Hindlimb muscle (tissue), 1 donor: Measurements from ENCODE around the gene MARCHF2. TPM values are rescaled to one million over a fixed set of nuclear protein-coding genes. Genes with fewer than 3 reads are reported as not detected.
A peak's percentile ranks its signal among the peaks of the same experiment; 100 is the strongest.
"Not testable (repeated sequence)": the region's sequence is repeated elsewhere in the genome, so short reads cannot be mapped to it uniquely, and the experiment has no call there.

ENCODE experiments used
- DNase-seq: peaks from one replicate; pipeline ENCODE4 v3.0.0-alpha.2; 2013
- polyA plus RNA-seq: library from polyadenylated mRNA; unstranded; fragments of 120-200 nt; gene quantifications from one replicate; pipeline ENCODE4 v1.2.1, GENCODE V29; 2013; ENCODE audit not compliant: insufficient read length

The MARCHF2 gene, protein sequence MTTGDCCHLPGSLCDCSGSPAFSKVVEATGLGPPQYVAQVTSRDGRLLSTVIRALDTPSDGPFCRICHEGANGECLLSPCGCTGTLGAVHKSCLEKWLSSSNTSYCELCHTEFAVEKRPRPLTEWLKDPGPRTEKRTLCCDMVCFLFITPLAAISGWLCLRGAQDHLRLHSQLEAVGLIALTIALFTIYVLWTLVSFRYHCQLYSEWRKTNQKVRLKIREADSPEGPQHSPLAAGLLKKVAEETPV
- polyA plus RNA-seq: 16.9 TPM

DNA sequence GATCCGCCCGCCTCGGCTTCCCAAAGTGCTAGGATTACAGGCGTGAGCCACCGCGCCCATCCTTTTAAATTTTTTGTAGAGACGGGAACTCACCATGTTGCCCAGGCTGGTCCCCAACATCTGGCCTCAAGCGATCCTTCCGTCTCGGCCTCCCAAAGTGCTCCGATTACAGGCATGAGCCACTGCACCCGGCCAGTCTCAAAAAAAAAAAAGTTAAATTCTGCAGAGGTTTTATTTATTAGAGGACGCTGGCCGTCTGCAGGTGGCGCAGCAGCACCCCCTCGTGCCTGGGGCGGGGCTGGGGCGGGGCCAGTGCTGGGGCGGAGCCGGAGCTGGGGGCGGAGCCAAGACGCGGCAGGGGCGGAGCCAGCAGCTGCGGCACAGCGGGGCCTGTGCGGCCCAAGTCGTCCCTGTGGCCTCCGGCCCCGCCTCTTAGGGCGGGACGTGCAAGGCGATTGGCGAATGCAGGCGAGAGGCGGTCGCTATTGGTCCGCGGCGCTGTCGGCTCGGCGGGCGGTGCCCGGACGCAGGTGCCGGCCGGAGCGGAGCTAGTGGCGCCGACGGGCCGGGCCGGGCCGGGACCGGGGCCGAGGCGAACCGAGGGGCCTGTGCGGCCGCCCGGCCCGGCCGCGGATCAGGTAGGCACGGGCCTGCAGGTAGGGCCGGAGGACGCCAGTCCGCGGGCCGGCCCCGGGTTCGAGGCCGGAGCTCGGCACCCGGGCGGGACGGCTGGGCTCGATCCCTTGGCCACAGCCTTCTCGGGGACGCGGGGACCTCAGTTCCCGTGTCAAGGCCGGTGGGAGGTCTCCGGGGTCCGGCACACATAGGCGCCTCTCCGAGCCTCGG lies at the start of gene MARCHF2:
Gene MARCHF2 (plus strand): TSS at position 523 of the 846 bp plus-strand sequence. CDS start 8,536 bp downstream, outside the sequence.
- DNase-seq: peak; percentile 97

DNA sequence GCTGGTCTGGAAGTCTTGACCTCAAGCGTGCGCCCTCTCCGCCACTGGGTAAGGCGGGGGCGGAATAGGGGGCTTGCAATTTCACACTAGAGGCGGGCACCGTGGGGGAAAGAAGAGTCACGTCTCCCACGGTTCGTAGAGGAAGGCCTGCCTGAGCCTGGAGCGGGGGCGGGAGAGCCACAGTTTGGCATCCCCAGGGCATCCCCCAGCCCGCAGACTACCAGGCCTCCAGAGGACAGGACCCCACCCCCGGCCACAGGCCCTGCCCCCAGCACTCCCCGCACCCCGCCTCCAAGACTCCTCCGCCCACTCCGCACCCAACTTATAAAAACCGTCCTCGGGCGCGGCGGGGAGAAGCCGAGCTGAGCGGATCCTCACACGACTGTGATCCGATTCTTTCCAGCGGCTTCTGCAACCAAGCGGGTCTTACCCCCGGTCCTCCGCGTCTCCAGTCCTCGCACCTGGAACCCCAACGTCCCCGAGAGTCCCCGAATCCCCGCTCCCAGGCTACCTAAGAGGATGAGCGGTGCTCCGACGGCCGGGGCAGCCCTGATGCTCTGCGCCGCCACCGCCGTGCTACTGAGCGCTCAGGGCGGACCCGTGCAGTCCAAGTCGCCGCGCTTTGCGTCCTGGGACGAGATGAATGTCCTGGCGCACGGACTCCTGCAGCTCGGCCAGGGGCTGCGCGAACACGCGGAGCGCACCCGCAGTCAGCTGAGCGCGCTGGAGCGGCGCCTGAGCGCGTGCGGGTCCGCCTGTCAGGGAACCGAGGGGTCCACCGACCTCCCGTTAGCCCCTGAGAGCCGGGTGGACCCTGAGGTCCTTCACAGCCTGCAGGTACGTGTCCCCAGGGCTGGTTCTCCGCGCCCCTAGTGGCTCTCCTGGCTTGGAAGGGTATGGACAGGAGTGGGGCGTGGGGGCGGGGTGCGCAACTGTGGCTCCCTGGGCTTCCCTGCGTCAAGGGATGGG lies 49.0 kb upstream of the MARCHF2 start, which contains the start of gene ANGPTL4:
Gene ANGPTL4 (plus strand): TSS at position 353 of the 969 bp plus-strand sequence. CDS start 167 bp downstream, at position 520.
- peak; percentile 58 for DNase-seq

DNA sequence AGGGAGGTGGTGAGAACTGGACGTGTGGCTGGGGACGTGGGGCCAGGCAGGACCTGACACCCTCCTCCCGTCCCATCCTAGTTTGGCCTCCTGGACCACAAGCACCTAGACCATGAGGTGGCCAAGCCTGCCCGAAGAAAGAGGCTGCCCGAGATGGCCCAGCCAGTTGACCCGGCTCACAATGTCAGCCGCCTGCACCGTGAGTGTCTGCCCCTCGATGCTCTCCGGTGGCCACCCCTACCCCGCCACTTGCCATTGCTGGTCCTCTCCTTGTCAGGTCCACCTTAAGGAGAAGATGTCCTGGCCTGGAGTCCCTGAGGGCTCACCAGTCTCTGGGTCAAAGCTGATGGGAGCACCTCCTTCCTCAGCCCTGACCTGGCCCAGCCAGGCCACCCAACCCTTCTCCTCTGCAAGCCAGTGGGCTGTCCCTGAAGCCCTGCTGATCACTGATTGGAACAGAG lies 47.0 kb upstream of the MARCHF2 start:
- no peak for DNase-seq

DNA sequence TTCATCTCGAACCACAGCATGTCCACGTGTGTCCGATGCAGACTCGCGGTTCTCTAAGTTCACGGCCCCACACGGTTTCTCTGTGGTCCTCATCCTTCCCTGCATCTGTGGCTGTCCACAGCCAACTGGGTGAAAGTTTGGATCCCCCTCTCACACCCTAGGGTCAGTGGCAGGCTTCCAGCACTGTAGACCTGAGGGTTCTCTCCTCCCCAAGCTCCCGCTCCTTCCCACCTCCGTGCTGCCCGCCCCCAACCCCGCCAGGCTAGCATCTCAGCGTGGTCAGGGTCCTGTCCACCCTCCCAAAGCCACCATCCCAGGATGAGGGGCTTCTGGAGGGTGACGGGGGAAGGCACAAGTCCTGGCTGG lies 46.2 kb upstream of the MARCHF2 start:
- DNase-seq: no peak

DNA sequence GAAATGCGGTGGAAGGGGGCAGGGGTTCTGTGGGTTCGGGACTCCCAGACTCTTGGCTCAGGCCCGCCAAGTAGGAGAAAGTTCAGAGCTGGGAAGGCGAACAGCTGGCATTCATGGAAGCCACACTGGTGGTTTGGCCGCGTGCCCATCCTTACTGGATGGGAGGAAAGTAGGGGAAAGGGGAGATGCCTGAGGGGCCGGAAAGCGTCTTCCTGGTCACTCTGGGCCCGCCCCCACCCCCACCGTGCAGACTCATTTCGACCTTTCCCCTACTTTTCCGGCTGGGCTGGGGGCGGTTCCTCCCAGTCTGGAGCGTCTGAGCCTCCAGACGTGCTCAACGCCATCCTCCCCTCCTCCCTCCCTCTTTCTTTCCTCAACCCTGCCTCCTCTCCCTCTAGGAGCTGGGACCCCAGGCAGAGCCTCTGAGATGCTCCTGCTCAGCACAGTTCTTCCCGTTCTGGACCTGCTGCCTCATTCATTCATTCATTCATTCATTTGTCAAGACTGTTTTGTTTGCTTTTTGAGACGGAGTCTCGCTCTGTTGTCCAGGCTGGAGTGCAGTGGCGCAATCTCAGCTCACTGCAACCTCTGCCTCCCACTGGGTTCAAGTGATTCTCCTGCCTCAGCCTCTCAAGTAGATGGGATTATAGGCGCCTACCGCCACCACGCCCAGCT lies 45.6 kb upstream of the MARCHF2 start:
- peak; percentile 78 for DNase-seq

DNA sequence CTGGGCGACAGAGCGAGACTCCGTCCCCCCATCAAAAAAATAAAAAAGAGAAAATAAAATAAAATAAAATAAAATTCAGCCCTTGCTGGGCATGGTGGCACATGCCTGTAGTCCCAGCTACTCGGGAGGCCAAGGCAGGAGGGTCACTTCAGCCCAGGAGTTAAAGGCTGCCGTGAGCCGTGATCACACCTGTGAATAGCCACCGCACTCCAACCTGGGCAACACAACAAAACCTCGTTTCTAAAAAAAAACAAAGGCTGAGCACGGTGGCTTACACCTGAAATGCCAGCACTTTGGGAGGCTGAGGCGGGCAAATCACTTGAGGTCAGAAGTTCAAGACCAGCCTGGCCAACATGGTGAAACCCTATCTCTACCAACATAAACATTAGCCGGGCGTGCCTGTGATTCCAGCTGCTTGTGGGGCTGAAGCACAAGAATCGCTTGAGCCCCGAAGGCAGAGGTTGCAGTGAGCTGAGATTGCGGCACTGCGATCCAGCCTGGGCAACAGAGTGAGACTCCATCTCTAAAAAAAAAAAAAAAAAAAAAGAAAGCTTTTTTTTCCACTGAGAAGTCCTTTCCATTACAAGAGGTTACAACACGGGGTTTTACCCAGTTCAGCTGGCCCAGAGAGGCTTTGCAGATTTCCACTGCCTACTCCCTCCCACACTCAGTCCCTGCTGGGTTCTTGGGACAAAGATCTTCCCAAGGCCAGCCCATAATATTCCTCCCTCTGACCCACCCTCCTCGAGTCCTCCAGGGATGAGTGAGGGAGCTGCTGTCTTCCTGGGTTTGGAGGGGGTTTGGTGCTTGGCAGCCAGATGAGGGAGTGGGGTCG lies 42.7 kb upstream of the MARCHF2 start:
- no peak for DNase-seq

DNA sequence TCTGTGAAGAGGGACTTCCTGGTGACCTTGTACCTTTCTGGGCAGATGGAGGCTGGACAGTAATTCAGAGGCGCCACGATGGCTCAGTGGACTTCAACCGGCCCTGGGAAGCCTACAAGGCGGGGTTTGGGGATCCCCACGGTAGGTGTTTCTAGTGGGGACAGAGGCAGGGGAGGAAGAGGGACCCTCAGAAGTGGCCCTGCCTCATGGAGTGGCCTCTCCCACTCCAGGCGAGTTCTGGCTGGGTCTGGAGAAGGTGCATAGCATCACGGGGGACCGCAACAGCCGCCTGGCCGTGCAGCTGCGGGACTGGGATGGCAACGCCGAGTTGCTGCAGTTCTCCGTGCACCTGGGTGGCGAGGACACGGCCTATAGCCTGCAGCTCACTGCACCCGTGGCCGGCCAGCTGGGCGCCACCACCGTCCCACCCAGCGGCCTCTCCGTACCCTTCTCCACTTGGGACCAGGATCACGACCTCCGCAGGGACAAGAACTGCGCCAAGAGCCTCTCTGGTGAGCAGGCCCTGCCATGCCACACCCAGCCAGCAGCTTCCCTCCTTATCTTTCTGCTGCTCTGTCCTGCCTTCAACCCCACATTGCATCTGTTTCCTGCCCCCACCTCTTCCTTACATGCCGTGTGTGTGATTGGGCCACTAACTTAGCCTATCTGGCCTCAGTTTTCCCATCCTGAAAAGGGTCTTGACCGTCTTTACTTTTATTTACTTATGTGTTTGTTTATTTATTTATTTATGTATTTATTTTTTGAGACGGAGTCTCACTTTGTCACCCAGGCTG lies 41.9 kb upstream of the MARCHF2 start:
- no peak for DNase-seq

DNA sequence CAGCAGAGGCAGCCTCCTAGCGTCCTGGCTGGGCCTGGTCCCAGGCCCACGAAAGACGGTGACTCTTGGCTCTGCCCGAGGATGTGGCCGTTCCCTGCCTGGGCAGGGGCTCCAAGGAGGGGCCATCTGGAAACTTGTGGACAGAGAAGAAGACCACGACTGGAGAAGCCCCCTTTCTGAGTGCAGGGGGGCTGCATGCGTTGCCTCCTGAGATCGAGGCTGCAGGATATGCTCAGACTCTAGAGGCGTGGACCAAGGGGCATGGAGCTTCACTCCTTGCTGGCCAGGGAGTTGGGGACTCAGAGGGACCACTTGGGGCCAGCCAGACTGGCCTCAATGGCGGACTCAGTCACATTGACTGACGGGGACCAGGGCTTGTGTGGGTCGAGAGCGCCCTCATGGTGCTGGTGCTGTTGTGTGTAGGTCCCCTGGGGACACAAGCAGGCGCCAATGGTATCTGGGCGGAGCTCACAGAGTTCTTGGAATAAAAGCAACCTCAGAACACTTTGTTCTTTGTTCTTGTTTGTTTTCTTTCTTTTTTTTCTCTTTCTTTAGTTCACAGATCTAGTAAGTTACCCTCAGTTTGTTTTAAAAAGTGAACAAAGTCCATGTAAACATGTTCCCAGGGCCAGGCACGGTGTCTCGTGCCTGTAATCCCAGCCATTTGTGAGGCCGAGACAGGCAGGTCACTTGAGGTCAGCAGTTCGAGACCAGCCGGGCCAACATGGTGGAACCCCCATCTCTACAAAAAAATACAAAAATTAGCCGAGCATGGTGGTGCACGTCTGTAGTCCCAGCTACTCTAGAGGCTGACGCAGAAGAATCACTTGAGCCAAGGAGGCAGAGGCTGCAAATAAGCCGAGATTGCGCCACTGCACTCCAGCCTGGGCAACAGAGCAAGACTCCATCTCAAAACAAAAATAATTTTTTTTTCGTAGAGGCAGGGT lies 39.0 kb upstream of the MARCHF2 start:
- no peak for DNase-seq

DNA sequence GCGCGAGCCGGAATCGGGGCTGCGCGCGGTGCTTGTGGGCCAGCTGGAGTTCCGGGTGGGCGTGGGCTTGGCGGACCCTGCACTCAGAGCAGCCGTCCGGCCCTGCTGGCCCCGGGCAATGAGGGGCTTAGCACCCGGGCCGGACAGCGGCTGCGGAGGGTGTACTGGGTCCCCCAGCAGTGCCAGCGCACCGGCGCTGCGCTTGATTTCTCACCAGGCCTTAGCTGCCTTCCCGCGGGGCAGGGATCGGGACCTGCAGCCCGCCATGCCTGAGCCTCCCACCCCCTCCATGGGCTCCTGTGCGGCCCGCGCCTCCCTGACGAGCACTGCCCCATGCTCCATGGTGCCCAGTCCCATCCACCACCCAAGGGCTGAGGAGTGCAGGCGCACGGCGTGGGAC lies 37.3 kb upstream of the MARCHF2 start:
- not testable (repeated sequence) for DNase-seq

DNA sequence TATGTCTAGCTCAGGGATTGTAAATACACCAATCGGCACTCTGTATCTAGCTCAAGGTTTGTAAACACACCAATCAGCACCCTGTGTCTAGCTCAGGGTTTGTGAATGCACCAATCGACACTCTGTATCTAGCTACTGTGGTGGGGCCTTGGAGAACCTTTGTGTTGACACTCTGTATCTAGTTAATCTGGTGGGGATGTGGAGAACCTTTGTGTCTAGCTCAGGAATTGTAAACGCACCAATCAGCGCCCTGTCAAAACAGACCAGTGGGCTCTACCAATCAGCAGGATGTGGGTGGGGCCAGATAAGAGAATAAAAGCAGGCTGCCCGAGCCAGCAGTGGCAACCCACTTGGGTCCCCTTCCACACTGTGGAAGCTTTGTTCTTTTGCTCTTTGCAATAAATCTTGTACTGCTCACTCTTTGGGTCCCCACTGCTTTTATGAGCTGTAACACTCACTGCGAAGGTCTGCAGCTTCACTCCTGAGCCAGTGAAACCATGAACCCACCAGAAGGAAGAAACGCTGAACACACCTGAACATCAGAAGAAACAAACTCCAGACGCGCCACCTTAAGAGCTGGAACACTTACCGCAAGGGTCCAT lies 36.6 kb upstream of the MARCHF2 start:
- not testable (repeated sequence) for DNase-seq

DNA sequence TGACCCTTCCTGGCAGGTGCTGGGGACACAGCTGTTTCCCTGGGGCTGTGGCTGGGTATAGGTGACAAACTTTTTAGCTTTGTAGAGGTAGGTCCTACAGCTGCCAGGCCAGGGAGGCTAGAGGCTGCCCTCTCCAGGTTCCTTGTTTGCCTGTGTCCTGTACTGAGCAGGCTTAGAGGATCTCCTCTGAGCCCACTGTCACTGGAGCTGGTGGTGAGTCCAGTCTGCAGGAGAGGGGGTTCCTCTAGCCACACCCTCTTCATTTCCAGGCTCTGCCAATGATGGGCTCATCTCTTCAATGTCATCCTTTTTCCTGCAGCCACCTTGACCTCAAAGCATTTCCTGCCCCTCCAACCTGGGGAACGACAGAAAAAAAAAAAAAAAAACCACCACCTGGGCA lies 35.5 kb upstream of the MARCHF2 start:
- DNase-seq: no peak

DNA sequence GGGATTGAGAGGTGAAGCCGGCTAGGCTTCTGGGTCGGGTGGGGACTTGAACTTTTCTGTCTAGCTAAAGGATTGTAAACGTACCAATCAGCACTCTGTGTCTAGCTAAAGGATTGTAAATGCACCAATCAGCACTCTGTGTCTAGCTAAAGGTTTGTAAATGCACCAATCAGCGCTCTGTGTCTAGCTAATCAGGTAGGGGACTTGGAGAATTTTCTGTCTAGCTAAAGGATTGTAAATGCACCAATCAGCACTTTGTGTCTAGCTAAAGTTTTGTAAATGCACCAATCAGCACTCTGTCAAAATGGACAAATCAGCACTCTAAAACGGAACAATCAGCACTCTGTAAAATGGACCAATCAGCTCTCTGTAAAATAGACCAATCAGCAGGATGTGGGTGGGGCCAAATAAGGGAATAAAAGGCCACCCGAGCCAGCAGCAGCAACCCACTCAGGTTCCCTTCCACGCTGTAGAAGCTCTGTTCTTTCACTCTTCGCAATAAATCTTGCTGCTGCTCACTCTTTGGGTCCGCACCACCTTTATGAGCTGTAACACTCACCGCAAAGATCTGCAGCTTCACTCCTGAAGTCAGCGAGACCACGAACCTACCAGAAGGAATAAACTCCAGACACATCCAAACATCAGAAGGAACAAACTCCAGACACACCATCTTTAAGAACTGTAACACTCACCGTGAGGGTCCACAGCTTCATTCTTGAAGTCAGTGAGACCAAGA lies 33.8 kb upstream of the MARCHF2 start:
- not testable (repeated sequence) for DNase-seq

DNA sequence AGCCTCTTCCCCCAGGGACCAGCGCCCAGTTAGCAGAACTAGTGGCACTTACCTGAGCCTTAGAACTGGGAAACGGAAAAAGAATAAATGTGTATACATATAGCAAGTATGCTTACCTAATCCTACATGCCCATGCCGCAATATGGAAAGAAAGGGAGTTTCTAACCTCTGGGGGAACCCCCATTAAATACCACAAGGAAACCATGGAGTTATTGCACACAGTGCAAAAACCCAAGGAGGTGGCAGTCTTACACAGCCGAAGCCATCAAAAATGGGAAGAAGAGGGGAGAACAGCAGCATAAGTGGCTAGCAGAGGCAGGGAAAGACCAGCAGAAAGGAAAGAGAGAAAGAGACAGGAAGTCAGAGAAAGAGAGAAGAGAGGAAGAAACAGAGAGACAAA lies 28.5 kb upstream of the MARCHF2 start:
- not testable (repeated sequence) for DNase-seq

DNA sequence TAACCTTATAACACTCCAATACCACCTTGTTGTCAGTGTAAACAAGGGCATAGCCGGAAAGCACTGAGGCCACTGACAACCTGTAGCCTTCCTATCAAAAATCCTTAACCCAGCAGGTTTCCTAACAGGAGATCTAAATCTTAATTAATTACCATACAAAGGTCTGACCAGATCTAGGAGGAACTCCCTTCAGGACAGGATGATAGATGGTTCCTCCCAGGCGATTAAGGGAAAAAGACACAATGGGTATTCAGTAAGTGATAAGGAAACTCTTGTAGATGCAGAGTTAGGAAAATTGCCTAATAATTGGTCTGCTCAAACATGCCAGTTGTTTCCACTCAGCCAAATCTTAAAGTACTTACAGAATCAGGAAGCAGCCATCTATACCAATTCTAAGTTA lies 28.0 kb upstream of the MARCHF2 start:
- DNase-seq: not testable (repeated sequence)

DNA sequence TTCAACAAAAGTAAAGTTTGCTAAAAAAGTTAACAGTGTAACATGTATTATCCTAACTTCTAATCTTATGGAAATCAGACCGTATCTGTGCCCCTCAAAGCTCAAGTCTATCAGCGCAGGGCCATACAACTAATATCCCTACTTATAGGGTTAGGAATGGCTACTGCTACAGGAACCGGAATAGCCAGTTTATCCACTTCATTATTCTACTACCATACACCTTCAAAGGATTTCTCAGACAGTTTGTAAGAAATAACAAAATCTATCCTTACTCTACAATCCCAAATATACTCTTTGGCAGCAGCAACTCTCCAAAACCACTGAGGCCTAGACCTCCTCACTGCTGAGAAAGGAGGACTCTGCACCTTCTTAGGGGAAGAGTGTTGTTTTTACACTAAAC lies 27.5 kb upstream of the MARCHF2 start:
- DNase-seq: not testable (repeated sequence)

DNA sequence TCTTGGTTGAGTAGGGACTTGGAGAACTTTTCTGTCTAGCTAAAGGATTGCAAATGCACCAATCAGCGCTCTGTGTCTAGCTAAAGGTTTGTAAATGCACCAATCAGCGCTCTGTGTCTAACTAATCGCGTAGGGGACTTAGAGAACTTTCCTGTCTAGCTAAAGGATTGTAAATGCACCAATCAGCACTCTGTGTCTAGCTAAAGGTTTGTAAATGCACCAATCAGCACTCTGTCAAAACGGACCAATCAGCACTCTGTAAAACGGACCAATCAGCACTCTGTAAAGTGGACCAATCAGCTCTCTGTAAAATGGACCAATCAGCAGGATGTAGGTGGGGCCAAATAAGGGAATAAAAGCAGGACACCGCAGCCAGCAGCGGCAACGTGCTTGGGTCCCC lies 26.7 kb upstream of the MARCHF2 start:
- not testable (repeated sequence) for DNase-seq

DNA sequence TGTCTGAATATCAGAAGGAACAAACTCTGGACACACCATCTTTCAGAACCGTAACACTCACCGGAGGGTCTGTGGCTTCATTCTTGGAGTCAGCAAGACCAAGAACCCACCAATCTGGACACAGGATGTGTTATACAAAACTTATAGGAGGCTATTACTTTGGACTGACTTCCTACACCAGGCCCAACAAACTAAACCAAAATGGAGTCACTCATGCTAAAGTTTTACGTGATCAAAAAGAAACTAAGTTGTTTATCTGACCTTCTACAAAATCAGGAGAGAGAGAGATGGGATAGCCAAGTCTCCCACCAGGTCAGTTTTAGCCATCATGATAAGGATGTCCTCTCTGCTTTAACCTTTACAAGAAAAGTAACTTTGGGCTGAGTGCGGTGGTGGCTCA lies 26.1 kb upstream of the MARCHF2 start:
- DNase-seq: no peak
